BLaER1 treated with 17β-estradiol and CSF1 and Interleukin-3, amounts not matched to agents 10 nM and 100 nM (cell line): ENCODE data around the gene ZNF532.
A peak's percentile ranks its signal among the peaks of the same experiment; 100 is the strongest.

Experiments used
- H3K27ac ChIP-seq, 11 experiments: shearing (Covaris generic); formaldehyde crosslinking; 2 replicates each; pipeline ENCODE4 v1.8.1; 2022
- H3K27me3 ChIP-seq, 11 experiments: shearing (Covaris generic); formaldehyde crosslinking; 2 replicates each; pipeline ENCODE4 v1.8.1; 2022
- H3K36me3 ChIP-seq, 11 experiments: shearing (Covaris generic); formaldehyde crosslinking; 2 replicates each; pipeline ENCODE4 v1.8.1; 2022
- H3K4me1 ChIP-seq, 10 experiments: shearing (Covaris generic); formaldehyde crosslinking; 2 replicates each; pipeline ENCODE4 v1.8.1; 2022
- H3K4me2 ChIP-seq, 11 experiments: shearing (Covaris generic); formaldehyde crosslinking; 2 replicates each; pipeline ENCODE4 v1.8.1; 2022
- H3K4me3 ChIP-seq, 10 experiments: shearing (Covaris generic); formaldehyde crosslinking; 2 replicates each; pipeline ENCODE4 v1.8.1; 2022
- H3K9ac ChIP-seq, 11 experiments: shearing (Covaris generic); formaldehyde crosslinking; 2 replicates each; pipeline ENCODE4 v1.8.1; 2022
- H3K9me3 ChIP-seq, 11 experiments: shearing (Covaris generic); formaldehyde crosslinking; replicated peaks in 1 of 11; 2 replicates each; pipeline ENCODE4 v1.8.1; 2022
- H4K20me1 ChIP-seq, 11 experiments: shearing (Covaris generic); formaldehyde crosslinking; 2 replicates each; pipeline ENCODE4 v1.8.1; 2022
- Cebpa-rat ChIP-seq, 11 experiments: shearing (Covaris generic); IDR thresholded peaks; 2 replicates each; pipeline ENCODE4 v1.8.1; 2022

Gene ZNF532

GRCh38 chr18:58990720-58991119, 126.0 kb downstream of the ZNF532 start:
- Histone ChIP-seq H3K9me3 (peaks cover 23 to 43% (median 31%) of the 10 kb centered on the region in 11 experiments), H3K27ac (no peak overlapping the region), H3K4me1 (peaks cover 15 to 43% (median 21%) of the 10 kb centered on the region in 10 experiments; a peak in 19 of 20 replicates), H3K9ac (no peak overlapping the region), H4K20me1 (no peaks in the 10 kb centered on the region), H3K4me2 (peak overlapping the region in 4 of 11 experiments; percentile 6 to 77 (median 51); a peak in 6 of 22 replicates), H3K36me3 (no peaks in the 10 kb centered on the region), H3K27me3 (no peaks in the 10 kb centered on the region), H3K4me3 (no peak overlapping the region)
- no peak for TF ChIP-seq Cebpa-rat (IDR thresholded peaks at IDR 0.05)

- no peak overlapping the region for H3K4me3 ChIP-seq
- peak overlapping the region; percentile 6 to 77 (median 35); a peak in 13 of 22 replicates for H3K4me2 ChIP-seq
- H3K27ac ChIP-seq: no peak overlapping the region
- no peak overlapping the region for H3K9ac ChIP-seq
- H3K27me3 ChIP-seq: no peaks in the 10 kb centered on the region
- no peaks in the 10 kb centered on the region for H3K36me3 ChIP-seq
- peaks cover 15 to 47% (median 21%) of the 10 kb centered on the region in 10 experiments; a peak in 19 of 20 replicates for H3K4me1 ChIP-seq
- no peak for TF ChIP-seq Cebpa-rat (IDR thresholded peaks at IDR 0.05)
- H4K20me1 ChIP-seq: no peaks in the 10 kb centered on the region
- peaks cover 23 to 43% (median 31%) of the 10 kb centered on the region in 11 experiments for H3K9me3 ChIP-seq
Observed at GRCh38 chr18:58991167-58991798, 126.6 kb downstream of the ZNF532 start.

DNA sequence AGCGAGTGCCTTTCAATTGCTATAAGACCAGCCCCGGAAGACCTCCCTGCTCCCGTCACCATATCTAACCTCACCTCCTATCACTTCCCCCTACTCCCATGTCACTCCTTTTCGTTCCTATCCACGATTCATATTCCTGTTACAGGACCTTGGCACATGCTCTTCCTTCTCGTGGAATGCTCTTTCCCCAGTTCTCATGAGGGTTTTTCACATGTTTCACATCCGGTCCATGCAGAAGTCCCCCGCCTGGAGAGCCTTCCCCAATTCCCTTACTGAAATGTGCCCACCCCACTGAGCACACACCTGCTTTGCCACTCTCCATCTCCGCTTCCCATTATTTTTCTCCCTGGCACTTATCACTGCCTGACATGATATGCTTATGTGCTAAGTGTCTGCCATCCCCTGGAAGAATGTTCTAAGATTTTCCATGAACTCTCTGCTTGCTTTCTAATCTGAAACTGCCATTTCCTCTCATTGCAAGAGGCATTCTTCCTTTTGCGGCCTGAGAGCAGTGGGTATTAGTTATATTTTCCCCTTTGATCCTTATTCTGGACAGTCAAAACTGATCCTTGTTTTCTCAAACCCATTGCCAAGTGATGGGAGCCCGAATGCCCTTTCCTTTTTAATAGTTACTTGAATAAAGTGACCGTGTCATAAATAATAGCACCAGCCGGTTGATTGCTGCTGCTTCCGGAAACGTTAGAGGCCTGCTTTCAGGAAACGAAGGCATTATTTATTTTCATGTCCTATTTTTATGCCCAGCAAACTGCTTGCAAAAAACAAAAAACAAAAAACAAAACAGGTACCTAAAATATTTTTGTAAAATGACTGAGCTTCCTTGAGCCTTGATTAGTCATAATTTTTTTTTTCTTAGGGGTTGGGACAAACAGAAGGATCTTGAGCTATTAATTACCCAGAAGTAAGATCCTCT, 127.9 kb downstream of the ZNF532 start:
- Histone ChIP-seq H3K27me3 (no peaks in the 10 kb centered on the region), H3K4me3 (no peak overlapping the region), H3K27ac (peak overlapping the region in 2 of 11 experiments; percentile 18 to 29; a peak in 3 of 22 replicates), H3K9me3 (peaks cover 19 to 42% (median 25%) of the 10 kb centered on the region in 11 experiments), H3K4me2 (peak overlapping the region; percentile 16 to 77 (median 39); a peak in 21 of 22 replicates), H4K20me1 (no peaks in the 10 kb centered on the region), H3K36me3 (no peaks in the 10 kb centered on the region), H3K9ac (no peak overlapping the region), H3K4me1 (peaks cover 15 to 49% (median 21%) of the 10 kb centered on the region in 10 experiments; a peak in 19 of 20 replicates)
- no peak for TF ChIP-seq Cebpa-rat (IDR thresholded peaks at IDR 0.05)

GRCh38 chr18:58993260-58993659, 128.6 kb downstream of the ZNF532 start:
- Histone ChIP-seq H3K27ac (no peak overlapping the region), H3K36me3 (no peaks in the 10 kb centered on the region), H3K9me3 (peaks cover 19 to 36% (median 23%) of the 10 kb centered on the region in 11 experiments), H3K9ac (no peak overlapping the region), H3K4me3 (no peak overlapping the region), H3K27me3 (no peaks in the 10 kb centered on the region), H3K4me2 (peak overlapping the region in 6 of 11 experiments; percentile 26 to 77 (median 40); a peak in 8 of 22 replicates), H3K4me1 (peaks cover 15 to 56% (median 21%) of the 10 kb centered on the region in 10 experiments; a peak in 19 of 20 replicates), H4K20me1 (no peaks in the 10 kb centered on the region)
- no peak for TF ChIP-seq Cebpa-rat (IDR thresholded peaks at IDR 0.05)

DNA sequence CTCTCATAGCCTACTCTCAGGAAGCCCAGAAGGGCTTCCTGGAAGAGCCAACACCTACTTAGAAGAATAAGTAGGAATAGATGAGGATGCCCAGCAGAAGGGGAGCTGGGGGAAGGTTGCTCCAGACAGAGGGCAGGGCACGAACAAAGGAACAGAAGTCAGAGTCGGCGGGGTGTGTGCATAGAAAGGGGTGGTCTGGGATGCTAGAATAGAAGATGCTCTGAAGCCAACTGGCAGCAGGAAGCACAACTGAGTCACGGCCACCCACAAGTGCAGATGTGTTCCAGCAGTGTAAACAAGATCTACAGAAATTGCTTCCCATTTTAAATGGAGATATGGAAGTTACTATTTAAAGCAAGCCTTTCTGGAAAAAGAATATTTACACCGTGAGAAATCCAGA, 131.0 kb downstream of the ZNF532 start:
- H3K4me2 ChIP-seq: peak overlapping the region in 3 of 11 experiments; percentile 22 to 36 (median 33); a peak in 5 of 22 replicates
- no peak overlapping the region for H3K4me3 ChIP-seq
- H3K9me3 ChIP-seq: peaks cover 0 to 14% (median 2%) of the 10 kb centered on the region in 11 experiments; a peak in 11 of 22 replicates
- H3K9ac ChIP-seq: no peak overlapping the region
- TF ChIP-seq Cebpa-rat (IDR thresholded peaks at IDR 0.05): no peak
- H3K36me3 ChIP-seq: no peaks in the 10 kb centered on the region
- H3K4me1 ChIP-seq: peaks cover 15 to 69% (median 21%) of the 10 kb centered on the region in 10 experiments; a peak in 19 of 20 replicates
- H4K20me1 ChIP-seq: no peaks in the 10 kb centered on the region
- no peak overlapping the region for H3K27ac ChIP-seq
- no peaks in the 10 kb centered on the region for H3K27me3 ChIP-seq

GRCh38 chr18:58996131-58996641, 131.5 kb downstream of the ZNF532 start:
- Histone ChIP-seq H4K20me1 (no peaks in the 10 kb centered on the region), H3K9ac (no peak overlapping the region), H3K36me3 (no peaks in the 10 kb centered on the region), H3K4me3 (no peak overlapping the region), H3K27me3 (no peaks in the 10 kb centered on the region), H3K4me1 (peaks cover 15 to 64% (median 18%) of the 10 kb centered on the region in 10 experiments; a peak in 19 of 20 replicates), H3K9me3 (peaks cover 0 to 9% (median 0%) of the 10 kb centered on the region in 11 experiments; a peak in 3 of 22 replicates), H3K27ac (no peak overlapping the region), H3K4me2 (peak overlapping the region in 3 of 11 experiments; percentile 22 to 36 (median 33); a peak in 5 of 22 replicates)
- TF ChIP-seq Cebpa-rat (IDR thresholded peaks at IDR 0.05): no peak

GRCh38 chr18:58996696-58997095, 132.0 kb downstream of the ZNF532 start:
- TF ChIP-seq Cebpa-rat (IDR thresholded peaks at IDR 0.05): no peak
- Histone ChIP-seq H3K27me3 (no peaks in the 10 kb centered on the region), H3K9me3 (peaks cover 0 to 8% (median 0%) of the 10 kb centered on the region in 11 experiments; a peak in 2 of 22 replicates), H3K9ac (no peak overlapping the region), H3K4me2 (no peak overlapping the region), H3K4me1 (peaks cover 10 to 58% (median 14%) of the 10 kb centered on the region in 10 experiments; a peak in 19 of 20 replicates), H4K20me1 (no peaks in the 10 kb centered on the region), H3K27ac (no peak overlapping the region), H3K4me3 (no peak overlapping the region), H3K36me3 (no peaks in the 10 kb centered on the region)

- Histone ChIP-seq H3K27me3 (no peaks in the 10 kb centered on the region), H3K9ac (no peak overlapping the region), H4K20me1 (no peaks in the 10 kb centered on the region), H3K9me3 (no peaks in the 10 kb centered on the region), H3K27ac (no peak overlapping the region), H3K4me3 (no peak overlapping the region), H3K36me3 (no peaks in the 10 kb centered on the region), H3K4me2 (peak overlapping the region in 2 of 11 experiments; percentile 24 to 71; a peak in 3 of 22 replicates), H3K4me1 (peaks cover 0 to 55% (median 2%) of the 10 kb centered on the region in 10 experiments; a peak in 13 of 20 replicates)
- TF ChIP-seq Cebpa-rat (IDR thresholded peaks at IDR 0.05): no peak
Observed at GRCh38 chr18:58997811-58998337, 133.2 kb downstream of the ZNF532 start.
